Ishikawa (cell line): ENCODE data around the gene BPIFB4.

Experiments used
- EGR1 ChIP-seq: IDR thresholded peaks from 2 replicates; pipeline ENCODE4 v1.6.1; 2012
- EP300 ChIP-seq: IDR thresholded peaks from 2 replicates; pipeline ENCODE4 v1.6.1; 2012; ENCODE audit warnings: borderline replicate concordance
- MAX ChIP-seq: IDR thresholded peaks from 2 replicates; pipeline ENCODE4 v1.6.1; 2012
- TCF12 ChIP-seq: IDR thresholded peaks from 2 replicates; pipeline ENCODE4 v1.6.1; 2012; ENCODE audit warnings: low read depth
- YY1 ChIP-seq: IDR thresholded peaks from 2 replicates; pipeline ENCODE4 v1.6.1; 2012; ENCODE audit warnings: low read depth
- TF ChIP-seq, protein P1 (sequence below): IDR thresholded peaks from 2 replicates; pipeline ENCODE4 v1.6.1; 2012; ENCODE audit warnings: low read depth, mild to moderate bottlenecking

GRCh38 chr20:33154252-33154651, 74.8 kb downstream of the BPIFB4 start:
- TF ChIP-seq EP300 (no peak), MAX (no peak), TCF12 (no peak), YY1 (no peak), EGR1 (no peak)
- TF ChIP-seq, protein P1, sequence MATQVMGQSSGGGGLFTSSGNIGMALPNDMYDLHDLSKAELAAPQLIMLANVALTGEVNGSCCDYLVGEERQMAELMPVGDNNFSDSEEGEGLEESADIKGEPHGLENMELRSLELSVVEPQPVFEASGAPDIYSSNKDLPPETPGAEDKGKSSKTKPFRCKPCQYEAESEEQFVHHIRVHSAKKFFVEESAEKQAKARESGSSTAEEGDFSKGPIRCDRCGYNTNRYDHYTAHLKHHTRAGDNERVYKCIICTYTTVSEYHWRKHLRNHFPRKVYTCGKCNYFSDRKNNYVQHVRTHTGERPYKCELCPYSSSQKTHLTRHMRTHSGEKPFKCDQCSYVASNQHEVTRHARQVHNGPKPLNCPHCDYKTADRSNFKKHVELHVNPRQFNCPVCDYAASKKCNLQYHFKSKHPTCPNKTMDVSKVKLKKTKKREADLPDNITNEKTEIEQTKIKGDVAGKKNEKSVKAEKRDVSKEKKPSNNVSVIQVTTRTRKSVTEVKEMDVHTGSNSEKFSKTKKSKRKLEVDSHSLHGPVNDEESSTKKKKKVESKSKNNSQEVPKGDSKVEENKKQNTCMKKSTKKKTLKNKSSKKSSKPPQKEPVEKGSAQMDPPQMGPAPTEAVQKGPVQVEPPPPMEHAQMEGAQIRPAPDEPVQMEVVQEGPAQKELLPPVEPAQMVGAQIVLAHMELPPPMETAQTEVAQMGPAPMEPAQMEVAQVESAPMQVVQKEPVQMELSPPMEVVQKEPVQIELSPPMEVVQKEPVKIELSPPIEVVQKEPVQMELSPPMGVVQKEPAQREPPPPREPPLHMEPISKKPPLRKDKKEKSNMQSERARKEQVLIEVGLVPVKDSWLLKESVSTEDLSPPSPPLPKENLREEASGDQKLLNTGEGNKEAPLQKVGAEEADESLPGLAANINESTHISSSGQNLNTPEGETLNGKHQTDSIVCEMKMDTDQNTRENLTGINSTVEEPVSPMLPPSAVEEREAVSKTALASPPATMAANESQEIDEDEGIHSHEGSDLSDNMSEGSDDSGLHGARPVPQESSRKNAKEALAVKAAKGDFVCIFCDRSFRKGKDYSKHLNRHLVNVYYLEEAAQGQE, result no peak
